ENCODE measurements around the gene ACTG1. TPM values are rescaled to one million over a fixed set of nuclear protein-coding genes. Genes with fewer than 3 reads are reported as not detected.

ACTG1 gene
- total and polyA plus RNA-seq, 2 of the 13 experiments (the other 11 are each of a cell fraction or from before 2014, with no cell fraction given) = 973 to 1,138 TPM

DNA sequence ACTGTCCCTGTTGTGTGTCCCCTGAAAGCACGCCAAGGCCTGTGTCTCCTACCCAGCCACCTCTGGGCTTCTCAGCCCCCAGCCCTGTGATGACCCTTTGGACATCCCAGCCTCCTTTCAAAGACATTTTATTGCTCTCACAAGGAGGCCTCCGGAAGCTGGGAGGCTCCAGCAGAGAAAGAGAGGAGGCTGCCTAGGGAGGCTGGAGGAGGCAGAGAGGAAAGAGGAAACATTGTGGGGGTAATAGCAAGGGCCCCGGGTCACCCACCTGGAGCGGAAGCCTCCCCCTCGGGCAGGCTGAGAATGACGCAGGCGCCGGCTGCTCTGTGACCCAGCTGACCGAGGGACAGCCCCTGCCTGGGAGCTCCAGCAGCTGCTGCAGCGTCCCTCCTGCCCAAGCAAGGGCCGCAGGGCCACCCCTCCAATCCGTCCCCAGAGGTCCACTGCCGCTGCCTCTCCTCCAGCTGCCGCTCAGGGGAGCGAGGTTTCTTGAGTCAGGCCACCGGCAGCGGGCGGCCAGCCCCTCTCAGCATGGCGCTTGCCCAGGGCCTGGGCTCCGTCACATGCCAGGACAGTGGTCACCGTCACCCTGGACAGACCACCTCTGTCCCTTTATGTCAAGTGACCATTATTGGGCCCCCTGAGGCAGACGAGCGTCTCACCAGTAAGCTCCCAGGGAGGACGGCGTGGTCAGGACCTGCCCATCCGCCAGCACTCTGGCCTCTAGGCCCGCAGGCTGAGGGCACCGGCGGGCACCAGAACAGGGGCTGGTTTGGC lies 29.3 kb downstream of the ACTG1 start (continued):
- TF ChIP-seq, protein P1, sequence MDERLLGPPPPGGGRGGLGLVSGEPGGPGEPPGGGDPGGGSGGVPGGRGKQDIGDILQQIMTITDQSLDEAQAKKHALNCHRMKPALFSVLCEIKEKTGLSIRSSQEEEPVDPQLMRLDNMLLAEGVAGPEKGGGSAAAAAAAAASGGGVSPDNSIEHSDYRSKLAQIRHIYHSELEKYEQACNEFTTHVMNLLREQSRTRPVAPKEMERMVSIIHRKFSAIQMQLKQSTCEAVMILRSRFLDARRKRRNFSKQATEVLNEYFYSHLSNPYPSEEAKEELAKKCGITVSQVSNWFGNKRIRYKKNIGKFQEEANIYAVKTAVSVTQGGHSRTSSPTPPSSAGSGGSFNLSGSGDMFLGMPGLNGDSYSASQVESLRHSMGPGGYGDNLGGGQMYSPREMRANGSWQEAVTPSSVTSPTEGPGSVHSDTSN (CRISPR knock-in tag; IDR thresholded peaks at IDR 0.05) = no peak
- TF ChIP-seq ZFP82 (CRISPR knock-in tag; IDR thresholded peaks at IDR 0.05; ENCODE audit: borderline replicate concordance) = no peak
- TF ChIP-seq EP300 (IDR thresholded peaks at IDR 0.05; ENCODE audit: low read depth in 2 of 2, low read length in 2 of 2) = no peak
- TF ChIP-seq EP300 (CRISPR knock-in tag; IDR thresholded peaks at IDR 0.05; ENCODE audit: borderline replicate concordance) = no peak
- TF ChIP-seq HNRNPK (IDR thresholded peaks at IDR 0.05; ENCODE audit: low read depth, low read length, poor library complexity, severe bottlenecking) = no peak
- no peak for TF ChIP-seq ZMYM2 (CRISPR knock-in tag; IDR thresholded peaks at IDR 0.05)
- TF ChIP-seq ZFP1 (CRISPR knock-in tag; IDR thresholded peaks at IDR 0.05) = no peak
- no peak for TF ChIP-seq ARHGAP35 (CRISPR knock-in tag; IDR thresholded peaks at IDR 0.05; ENCODE audit: borderline replicate concordance)
- TF ChIP-seq, protein P2, sequence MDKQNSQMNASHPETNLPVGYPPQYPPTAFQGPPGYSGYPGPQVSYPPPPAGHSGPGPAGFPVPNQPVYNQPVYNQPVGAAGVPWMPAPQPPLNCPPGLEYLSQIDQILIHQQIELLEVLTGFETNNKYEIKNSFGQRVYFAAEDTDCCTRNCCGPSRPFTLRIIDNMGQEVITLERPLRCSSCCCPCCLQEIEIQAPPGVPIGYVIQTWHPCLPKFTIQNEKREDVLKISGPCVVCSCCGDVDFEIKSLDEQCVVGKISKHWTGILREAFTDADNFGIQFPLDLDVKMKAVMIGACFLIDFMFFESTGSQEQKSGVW (CRISPR knock-in tag; IDR thresholded peaks at IDR 0.05; ENCODE audit: borderline replicate concordance) = no peak
- no peak for TF ChIP-seq ZBTB34 (CRISPR knock-in tag; IDR thresholded peaks at IDR 0.05)
- TF ChIP-seq TCF7 (IDR thresholded peaks at IDR 0.05; ENCODE audit: low read depth) = no peak
- no peak for TF ChIP-seq POLR2A (IDR thresholded peaks at IDR 0.05; ENCODE audit: insufficient read depth in 1 of 2, low read depth in 2 of 2, low read length in 2 of 2)
- no peak for TF ChIP-seq YEATS2 (CRISPR knock-in tag; IDR thresholded peaks at IDR 0.05; ENCODE audit: borderline replicate concordance)
- TF ChIP-seq HNF4G (IDR thresholded peaks at IDR 0.05; ENCODE audit: borderline replicate concordance, low read depth, low read length) = no peak
- TF ChIP-seq HNF4G (CRISPR knock-in tag; IDR thresholded peaks at IDR 0.05; ENCODE audit: borderline replicate concordance, low read depth) = no peak
- TF ChIP-seq NCOA2 (CRISPR knock-in tag; IDR thresholded peaks at IDR 0.05) = no peak
- TF ChIP-seq ZNF674 (CRISPR knock-in tag; IDR thresholded peaks at IDR 0.05; ENCODE audit: low read depth) = no peak
- no peak for TF ChIP-seq MAFK (conservative IDR thresholded peaks at IDR 0.05 in 1 of 2, IDR thresholded peaks at IDR 0.05 in 1 of 2; ENCODE audit: low read length in 2 of 2)
- TF ChIP-seq ZNF652 (CRISPR knock-in tag; IDR thresholded peaks at IDR 0.05; ENCODE audit: borderline replicate concordance, low read depth) = no peak
- no peak for TF ChIP-seq ZNF709 (CRISPR knock-in tag; IDR thresholded peaks at IDR 0.05)
- no peak for TF ChIP-seq JUN (CRISPR knock-in tag; IDR thresholded peaks at IDR 0.05)
- TF ChIP-seq ZNF800 (CRISPR knock-in tag; IDR thresholded peaks at IDR 0.05) = no peak
- no peak for TF ChIP-seq ZNF572 (CRISPR knock-in tag; IDR thresholded peaks at IDR 0.05)
- TF ChIP-seq, protein P3, sequence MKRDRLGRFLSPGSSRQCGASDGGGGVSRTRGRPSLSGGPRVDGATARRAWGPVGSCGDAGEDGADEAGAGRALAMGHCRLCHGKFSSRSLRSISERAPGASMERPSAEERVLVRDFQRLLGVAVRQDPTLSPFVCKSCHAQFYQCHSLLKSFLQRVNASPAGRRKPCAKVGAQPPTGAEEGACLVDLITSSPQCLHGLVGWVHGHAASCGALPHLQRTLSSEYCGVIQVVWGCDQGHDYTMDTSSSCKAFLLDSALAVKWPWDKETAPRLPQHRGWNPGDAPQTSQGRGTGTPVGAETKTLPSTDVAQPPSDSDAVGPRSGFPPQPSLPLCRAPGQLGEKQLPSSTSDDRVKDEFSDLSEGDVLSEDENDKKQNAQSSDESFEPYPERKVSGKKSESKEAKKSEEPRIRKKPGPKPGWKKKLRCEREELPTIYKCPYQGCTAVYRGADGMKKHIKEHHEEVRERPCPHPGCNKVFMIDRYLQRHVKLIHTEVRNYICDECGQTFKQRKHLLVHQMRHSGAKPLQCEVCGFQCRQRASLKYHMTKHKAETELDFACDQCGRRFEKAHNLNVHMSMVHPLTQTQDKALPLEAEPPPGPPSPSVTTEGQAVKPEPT (CRISPR knock-in tag; IDR thresholded peaks at IDR 0.05; ENCODE audit: low read depth) = no peak
